PFSK-1 (cell line): ENCODE data around the gene GSG1L.

Experiments
- FOXP2 ChIP-seq: optimal IDR thresholded peaks from 2 replicates; pipeline ENCODE3; 2011; ENCODE audit warnings: borderline replicate concordance, control low read depth, inconsistent platforms; ENCODE audit not compliant: insufficient read depth; ENCODE audit errors: extremely low read length, extremely low read depth
- POLR2AphosphoS5 ChIP-seq: IDR thresholded peaks from 2 replicates; pipeline ENCODE4 v1.6.1; 2012; ENCODE audit warnings: low read depth, mild to moderate bottlenecking, control low read depth, low read length, moderate library complexity
- REST ChIP-seq, 2 experiments: IDR thresholded peaks; 2 replicates each; pipeline versions ENCODE4 v1.6.1 to v1.8.0; 2011 to 2012; ENCODE audit warnings: low read depth in 2 of 2, low read length in 2 of 2, control low read depth in 1 of 2, inconsistent platforms in 1 of 2, mild to moderate bottlenecking in 1 of 2, moderate library complexity in 1 of 2; ENCODE audit not compliant: insufficient read depth in 1 of 2
- SIN3A ChIP-seq: IDR thresholded peaks from 2 replicates; pipeline ENCODE4 v1.6.1; 2012; ENCODE audit warnings: mild to moderate bottlenecking, low read length, moderate library complexity, borderline replicate concordance; ENCODE audit not compliant: insufficient read depth
- TAF1 ChIP-seq: IDR thresholded peaks from 2 replicates; pipeline ENCODE4 v1.6.1; 2012; ENCODE audit warnings: low read length, control low read depth, borderline replicate concordance; ENCODE audit not compliant: insufficient read depth

DNA sequence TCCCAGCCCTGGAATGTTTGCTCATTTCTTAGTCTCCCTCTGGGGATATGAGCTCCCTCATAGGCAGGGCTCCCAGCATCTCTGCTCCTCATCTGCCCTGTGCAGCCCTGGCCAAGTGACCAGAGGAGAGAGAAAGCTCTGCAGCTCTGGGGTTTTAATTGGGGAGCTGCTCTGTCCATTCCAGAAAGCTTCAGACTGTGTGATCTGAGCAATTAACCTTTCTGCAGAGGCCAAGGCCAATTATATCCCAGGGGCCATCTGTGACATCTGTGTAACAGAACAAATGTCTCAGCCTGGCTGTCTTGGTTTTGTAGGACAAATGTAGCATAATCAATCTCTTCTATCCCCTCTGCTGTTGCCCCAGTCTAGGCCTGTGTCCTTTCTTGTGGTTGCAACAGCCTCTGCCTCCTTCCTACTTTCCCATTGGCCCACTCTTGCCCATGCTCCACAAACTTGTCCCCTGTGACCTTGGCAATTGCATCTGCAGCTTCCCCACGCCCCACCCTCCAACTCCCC lies 156.0 kb downstream of the GSG1L start:
- TF ChIP-seq REST (IDR thresholded peaks at IDR 0.05; ENCODE audit: insufficient read depth in 1 of 2, low read depth in 2 of 2, low read length in 2 of 2), result no peak
- TF ChIP-seq TAF1, result no peak
- no peak for TF ChIP-seq POLR2AphosphoS5
- TF ChIP-seq FOXP2, result no peak
- no peak for TF ChIP-seq SIN3A
